DND-41 (cell line): ENCODE data around the gene ENPP1.

Experiments used
- EZH2 ChIP-seq: IDR thresholded peaks from 3 replicates; pipeline ENCODE4 v1.6.1; 2012; ENCODE audit warnings: borderline replicate concordance, low read depth, mild to moderate bottlenecking, moderate library complexity, low read length, inconsistent platforms; ENCODE audit not compliant: severe bottlenecking
- TF ChIP-seq, protein P1 (sequence below): IDR thresholded peaks from 2 replicates; pipeline ENCODE4 v1.5.1; 2012; ENCODE audit warnings: borderline replicate concordance, low read length, moderate library complexity, mild to moderate bottlenecking; ENCODE audit not compliant: poor library complexity, severe bottlenecking; ENCODE audit errors: extremely low read depth

DNA sequence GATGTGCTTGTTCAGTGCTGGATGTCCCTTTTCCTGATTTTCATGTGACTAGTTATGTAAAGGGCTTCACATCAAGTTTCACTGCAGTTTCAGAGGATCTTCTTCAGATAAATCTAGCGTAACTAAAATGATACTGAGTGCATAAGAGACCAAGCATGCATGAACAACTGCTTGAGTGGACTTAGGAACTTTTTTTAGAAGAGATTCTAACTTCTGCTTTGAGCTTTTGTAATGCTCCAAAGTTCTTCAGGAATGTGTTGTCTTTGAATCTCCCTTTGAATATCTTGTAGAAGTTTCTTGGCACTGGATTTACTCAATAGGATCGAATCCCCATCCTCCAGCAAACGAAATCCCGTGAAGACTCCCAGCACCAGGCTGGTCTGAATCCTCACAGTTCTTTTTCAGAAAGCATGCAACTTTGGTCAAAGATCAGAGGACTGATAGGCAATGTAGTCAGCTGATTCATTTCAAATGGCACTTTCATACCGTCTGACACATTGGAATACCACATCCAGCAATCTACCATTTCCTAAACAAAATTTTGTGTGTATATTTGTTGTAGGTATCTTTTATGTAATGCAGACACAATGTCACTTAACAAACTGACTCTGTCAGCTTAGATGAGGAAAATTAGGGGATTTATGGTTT is 33.2 kb downstream of the ENPP1 start:
- TF ChIP-seq EZH2 = no peak
- TF ChIP-seq, protein P1, sequence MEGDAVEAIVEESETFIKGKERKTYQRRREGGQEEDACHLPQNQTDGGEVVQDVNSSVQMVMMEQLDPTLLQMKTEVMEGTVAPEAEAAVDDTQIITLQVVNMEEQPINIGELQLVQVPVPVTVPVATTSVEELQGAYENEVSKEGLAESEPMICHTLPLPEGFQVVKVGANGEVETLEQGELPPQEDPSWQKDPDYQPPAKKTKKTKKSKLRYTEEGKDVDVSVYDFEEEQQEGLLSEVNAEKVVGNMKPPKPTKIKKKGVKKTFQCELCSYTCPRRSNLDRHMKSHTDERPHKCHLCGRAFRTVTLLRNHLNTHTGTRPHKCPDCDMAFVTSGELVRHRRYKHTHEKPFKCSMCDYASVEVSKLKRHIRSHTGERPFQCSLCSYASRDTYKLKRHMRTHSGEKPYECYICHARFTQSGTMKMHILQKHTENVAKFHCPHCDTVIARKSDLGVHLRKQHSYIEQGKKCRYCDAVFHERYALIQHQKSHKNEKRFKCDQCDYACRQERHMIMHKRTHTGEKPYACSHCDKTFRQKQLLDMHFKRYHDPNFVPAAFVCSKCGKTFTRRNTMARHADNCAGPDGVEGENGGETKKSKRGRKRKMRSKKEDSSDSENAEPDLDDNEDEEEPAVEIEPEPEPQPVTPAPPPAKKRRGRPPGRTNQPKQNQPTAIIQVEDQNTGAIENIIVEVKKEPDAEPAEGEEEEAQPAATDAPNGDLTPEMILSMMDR = no peak
